GM12878 (cell line): ENCODE measurements around the gene RASAL1. TPM values are rescaled to one million over a fixed set of nuclear protein-coding genes. Genes with fewer than 3 reads are reported as not detected.

Source experiments
- ATAC-seq: fragments of 200-7000 bp; cut with Tn5 transposase; 3 replicates; pipeline ENCODE4 v1.9.1; 2020; ENCODE audit warnings: mild to moderate bottlenecking, moderate library complexity
- BruUV-seq: library from RNA; stranded (reverse); fragments of 400-500 nt; replicated peaks from 2 replicates; lab custom pipeline; 2021; lab: Mats Ljungman, UMichigan
- CTCF ChIA-PET: fragments of 300-600 bp; sonication (Branson Sonifier 250); formaldehyde crosslinking; extraction: SDS; loops from one replicate; lab custom pipeline; 2021; ENCODE audit warnings: inconsistent platforms; lab: Yijun Ruan, JAX
- POLR2A ChIA-PET: fragments of 350-600 bp; formaldehyde crosslinking; extraction: SDS; loops from one replicate; lab custom pipeline; 2021; ENCODE audit warnings: inconsistent platforms; lab: Charles Lee
- RAD21 ChIA-PET: fragments of 300-600 bp; sonication (Branson Sonifier 250); formaldehyde crosslinking; loops from one replicate; lab custom pipeline; 2023; ENCODE audit warnings: antibody characterized with exemption; ENCODE audit not compliant: unreplicated experiment; lab: Charles Lee
- SMC1A ChIA-PET: fragments of 300-600 bp; sonication (Branson Sonifier 250); formaldehyde crosslinking; loops from one replicate; lab custom pipeline; 2023; ENCODE audit not compliant: unreplicated experiment, uncharacterized antibody; lab: Charles Lee
- DNase-seq: peaks from one replicate; pipeline ENCODE4 v3.0.0-alpha.2; 2011; ENCODE audit warnings: low read depth, low spot score
- FAIRE-seq: peaks from 3 replicates; lab custom pipeline; 2011; peaks lifted over from hg19 to GRCh38; lab: Jason Lieb, UNC
- H2AFZ ChIP-seq: 2 replicates; pipeline ENCODE4 v1.6.0; 2011; ENCODE audit warnings: low read depth, low read length, control low read depth; ENCODE audit not compliant: control insufficient read depth
- H3K27ac ChIP-seq: 2 replicates; pipeline ENCODE4 v1.5.1; 2011; ENCODE audit warnings: control low read depth; ENCODE audit not compliant: control insufficient read depth, insufficient read depth
- H3K27me3 ChIP-seq, 2 experiments: replicated peaks in 1 of 2; 2 replicates each; pipeline versions ENCODE4 v1.6.0 to v1.6.1; 2011; ENCODE audit warnings: low read length in 1 of 2; ENCODE audit not compliant: control insufficient read depth in 2 of 2, insufficient read depth in 2 of 2
- H3K36me3 ChIP-seq, 2 experiments: 2 replicates each; pipeline ENCODE4 v1.5.1; 2011; ENCODE audit warnings: low read length in 1 of 2; ENCODE audit not compliant: control insufficient read depth in 2 of 2, insufficient read depth in 2 of 2
- H3K4me1 ChIP-seq: 2 replicates; pipeline ENCODE4 v1.6.1; 2011; ENCODE audit warnings: mild to moderate bottlenecking, low read length, moderate library complexity, mixed read lengths; ENCODE audit not compliant: control insufficient read depth, insufficient read depth
- H3K4me2 ChIP-seq: 2 replicates; pipeline ENCODE4 v1.6.0; 2011; ENCODE audit warnings: control low read depth; ENCODE audit not compliant: control insufficient read depth, insufficient read depth
- H3K4me3 ChIP-seq: fragments of 200-600 bp; sonication (generic); 2 replicates; pipeline ENCODE4 v1.5.1; 2016
- H3K79me2 ChIP-seq: 2 replicates; pipeline ENCODE4 v1.6.0; 2011; ENCODE audit warnings: low read length; ENCODE audit not compliant: control insufficient read depth, insufficient read depth
- H3K9ac ChIP-seq: 2 replicates; pipeline ENCODE4 v1.8.0; 2011; ENCODE audit warnings: low read length, control low read depth, mixed read lengths; ENCODE audit not compliant: control insufficient read depth, insufficient read depth
- H3K9me3 ChIP-seq: replicated peaks from 3 replicates; pipeline ENCODE4 v1.5.1; 2011; ENCODE audit warnings: mild to moderate bottlenecking, low read length; ENCODE audit not compliant: control insufficient read depth, insufficient read depth
- H4K20me1 ChIP-seq: 2 replicates; pipeline ENCODE4 v1.6.0; 2011; ENCODE audit not compliant: control insufficient read depth, insufficient read depth
- ATF2 ChIP-seq: IDR thresholded peaks from 2 replicates; pipeline ENCODE4 v1.6.1; 2012; ENCODE audit warnings: low read length, inconsistent platforms
- BCL11A ChIP-seq: IDR thresholded peaks from 2 replicates; pipeline ENCODE4 v1.6.1; 2011; ENCODE audit warnings: low read depth, low read length
- CHD2 ChIP-seq: IDR thresholded peaks from 2 replicates; pipeline ENCODE4 v1.6.1; 2011; ENCODE audit warnings: low read depth, low read length, improper control_type of control experiment, borderline replicate concordance
- CHD4 ChIP-seq: fragments of 200-600 bp; sonication (generic); IDR thresholded peaks from 2 replicates; pipeline ENCODE4 v1.6.1; 2016; ENCODE audit warnings: mild to moderate bottlenecking
- CREB1 ChIP-seq: IDR thresholded peaks from 2 replicates; pipeline ENCODE4 v1.6.1; 2012; ENCODE audit warnings: low read depth, mild to moderate bottlenecking, inconsistent platforms
- IRF5 ChIP-seq: fragments of 450-650 bp; IDR thresholded peaks from 2 replicates; pipeline ENCODE4 v1.6.1; 2017; ENCODE audit warnings: borderline replicate concordance
- KAT2A ChIP-seq: conservative IDR thresholded peaks from 2 replicates; pipeline ENCODE4 v1.6.1; 2011; ENCODE audit warnings: low read depth, low read length; ENCODE audit not compliant: control insufficient read depth
- NR2F1 ChIP-seq: fragments of 450-650 bp; conservative IDR thresholded peaks from 2 replicates; pipeline ENCODE4 v1.6.1; 2017; ENCODE audit warnings: mild to moderate bottlenecking
- RFX5 ChIP-seq: IDR thresholded peaks from 2 replicates; pipeline ENCODE4 v1.6.1; 2011; ENCODE audit warnings: low read depth, low read length, improper control_type of control experiment
- TCF7 ChIP-seq: IDR thresholded peaks from 2 replicates; pipeline ENCODE4 v1.6.1; 2014; ENCODE audit warnings: antibody characterized with exemption, borderline replicate concordance
- ZBTB33 ChIP-seq: fragments of 450-650 bp; IDR thresholded peaks from 2 replicates; pipeline ENCODE4 v1.6.1; 2017; ENCODE audit warnings: mild to moderate bottlenecking
- ZNF384 ChIP-seq: IDR thresholded peaks from 2 replicates; pipeline ENCODE4 v1.6.1; 2012; ENCODE audit warnings: low read depth, mild to moderate bottlenecking, low read length, improper control_type of control experiment, borderline replicate concordance
- ZNF622 ChIP-seq: fragments of 450-650 bp; IDR thresholded peaks from 2 replicates; pipeline ENCODE4 v1.6.1; 2017; ENCODE audit warnings: mild to moderate bottlenecking, inconsistent platforms
- ZNF687 ChIP-seq: fragments of 450-650 bp; IDR thresholded peaks from 2 replicates; pipeline ENCODE4 v1.6.1; 2017; ENCODE audit warnings: mild to moderate bottlenecking, moderate library complexity
- WGBS: methylation state at CpG from one replicate; pipeline ENCODE4 v1.1.6; 2016; ENCODE audit warnings: low lambda C conversion rate; ENCODE audit not compliant: insufficient replicate concordance, insufficient coverage; ENCODE audit errors: missing lambda C conversion rate; 5-methylcytosine and 5-hydroxymethylcytosine counted together
- in situ Hi-C: fragments of 300-500 bp; cut with MboI; formaldehyde crosslinking; loops from 9 replicates; pipeline ENCODE4 v1.14.3; 2018; ENCODE audit warnings: mixed read lengths
- intact Hi-C: fragments of 100-400 bp; cut with micrococcal nuclease; formaldehyde crosslinking; loops from one replicate; pipeline ENCODE4 v1.14.2; 2022; ENCODE audit not compliant: unreplicated experiment
- polyA plus RNA-seq, 11 experiments: library from polyadenylated mRNA; depleted of rRNA in 4 of 11; unstranded in 6 of 11; stranded (reverse) in 5 of 11; fragments of >200 nt; fragmentation: Nextera tagmentation in 4 of 11; fragmentation: Illumina TruSeq in 1 of 11; extraction: Ambion mirVana in 4 of 11; extraction: Trizol in 1 of 11; gene quantifications; 1 replicate in 1 of 11; 2 replicates in 10 of 11; pipeline versions ENCODE4 v1.2.1 to v1.2.3, GENCODE V29; 2011 to 2016; ENCODE audit warnings: inconsistent platforms in 2 of 11, missing spikeins in 2 of 11, low read depth in 1 of 11
- total RNA-seq, 4 experiments: library from RNA; depleted of rRNA in 3 of 4; stranded (reverse); fragments of >200 nt in 3 of 4; fragmentation: Illumina TruSeq in 1 of 4; extraction: Trizol in 1 of 4; gene quantifications; 2 replicates each; pipeline versions ENCODE4 v1.2.1 to v1.2.3, GENCODE V29; 2013 to 2021

RASAL1 gene
- total and polyA plus RNA-seq, 10 of the 15 experiments (the other 5 are each of a cell fraction or from before 2014, with no cell fraction given): 0.12 to 1.0 (median 0.52) TPM; not detected in 6

GRCh38 chr12:113060336-113060960 lies 75.1 kb downstream of the RASAL1 start:
- POLR2A ChIA-PET: interaction anchor here (0.9 to 3.3 kb wide), 4 partner anchors 9 to 29 kb away, joined by 5 to 18 read pairs (median 5); no protein-coding TSS in a partner anchor
- no peak overlapping the region for H3K27ac ChIP-seq
- H3K79me2 ChIP-seq: peaks cover 11% of the 10 kb centered on the region
- TF ChIP-seq TCF7 (no peak), ZNF622 (no peak), RFX5 (no peak), ATF2 (no peak), KAT2A (no peak), ZNF384 (no peak), CHD2 (no peak), NR2F1 (no peak), CREB1 (no peak), ZBTB33 (no peak), IRF5 (no peak), ZNF687 (no peak), CHD4 (no peak), BCL11A (no peak)

More at GRCh38 chr12:113060336-113060960, 75.1 kb downstream of the RASAL1 start:
- Histone ChIP-seq H3K27me3 (peaks cover 1 to 9% of the 10 kb centered on the region in 2 experiments; a peak in 2 of 4 replicates), H3K9ac (no peak overlapping the region; the same call in 1 of the 2 replicates), H3K4me3 (no peak overlapping the region), H3K4me2 (peak overlapping the region; percentile 30; the same call in 1 of the 2 replicates), H3K36me3 (no peaks in the 10 kb centered on the region), H3K9me3 (no peaks in the 10 kb centered on the region), H2AFZ (no peak overlapping the region), H4K20me1 (peaks cover 3% of the 10 kb centered on the region; the same call in 1 of the 2 replicates), H3K4me1 (peaks cover 16% of the 10 kb centered on the region)
- CTCF ChIA-PET: interaction anchor here (0.7 to 9.5 kb wide), 10 partner anchors 10 to 39 kb away, joined by 3 to 98 read pairs (median 14); no protein-coding TSS in a partner anchor
- in situ Hi-C loops: no loop called here
- 66% methylated on average over 7 of the region's 7 CpGs for WGBS
- DNase-seq (no peak), FAIRE-seq (no peak), ATAC-seq (no peak)
- BruUV-seq: no TSS peak
- intact Hi-C loops: no loop called here
- SMC1A ChIA-PET: interaction anchor here (0.7 to 17.0 kb wide), 6 partner anchors 12 to 114 kb away, joined by 4 to 416 read pairs (median 8); no protein-coding TSS in a partner anchor
- RAD21 ChIA-PET: interaction anchor here (1.2 to 9.1 kb wide), 5 partner anchors 9 to 39 kb away, joined by 5 to 84 read pairs (median 18); no protein-coding TSS in a partner anchor
